Measurements from ENCODE around the gene CACFD1. TPM values are rescaled to one million over a fixed set of nuclear protein-coding genes. Genes with fewer than 3 reads are reported as not detected.

Gene CACFD1
- total RNA-seq, 2 experiments from 2014 or later, result 0.35 to 0.45 TPM

Other genes with a start within 250 kb of the CACFD1 start
- not detected for gene ABO, start 184.8 kb upstream of the CACFD1 start, total RNA-seq
- 10 to 100 TPM; 13.6 to 13.8 TPM for gene SURF6, start 123.8 kb upstream of the CACFD1 start, total RNA-seq
- gene MED22, start 111.8 kb upstream of the CACFD1 start, total RNA-seq, result 10 to 100 TPM; 18.4 to 21.5 TPM
- gene RPL7A, start 111.8 kb upstream of the CACFD1 start, total RNA-seq, result 1,000 to 10,000 TPM; 3,985 to 4,111 TPM
- 10 to 100 TPM; 24.9 to 27.8 TPM for gene SURF1, start 103.5 kb upstream of the CACFD1 start, total RNA-seq
- gene SURF2, start 103.4 kb upstream of the CACFD1 start, total RNA-seq, result 10 to 100 TPM; 15.0 to 16.2 TPM
- gene SURF4, start 83.9 kb upstream of the CACFD1 start, total RNA-seq, result 100 to 1,000 TPM; 299 to 302 TPM
- gene STKLD1, start 83.6 kb upstream of the CACFD1 start, total RNA-seq, result under 1 TPM; 0.35 to 0.41 TPM
- gene REXO4, start 42.0 kb upstream of the CACFD1 start, total RNA-seq, result 10 to 100 TPM; 22.5 to 27.0 TPM
- 1 to 10 TPM; 3.0 to 3.2 TPM for gene ADAMTS13, start 37.6 kb upstream of the CACFD1 start, total RNA-seq
- under 1 TPM; 0.62 to 0.83 TPM for gene SLC2A6, start 19.1 kb downstream of the CACFD1 start, total RNA-seq
- gene MYMK, start 65.0 kb downstream of the CACFD1 start, total RNA-seq, result not detected
- gene ADAMTSL2, start 74.7 kb downstream of the CACFD1 start, total RNA-seq, result under 1 TPM; 0.14 to 0.17 TPM
- gene FAM163B, start 149.4 kb downstream of the CACFD1 start, total RNA-seq, result not detected
- not detected for gene DBH, start 176.4 kb downstream of the CACFD1 start, total RNA-seq

Data from activated naive CD4-positive, alpha-beta T cell treated with anti-CD3 and anti-CD28 coated beads for 36 hours (primary cell).